Neuronal stem cell (in vitro differentiated cells): ENCODE measurements around the gene SYT9.

ENCODE experiments used
- DNase-seq: peaks from one replicate; pipeline ENCODE4 v3.0.0-alpha.2; 2013; ENCODE audit warnings: low spot score
- H2AFZ ChIP-seq: one replicate; pipeline ENCODE4 v1.6.1; 2013; ENCODE audit warnings: mild to moderate bottlenecking, low read length, inconsistent platforms
- H2AK5ac ChIP-seq: 2 replicates; pipeline ENCODE4 v1.6.1; 2013; ENCODE audit warnings: low read depth, mild to moderate bottlenecking, inconsistent platforms, low read length, moderate library complexity, mixed read lengths
- H2BK120ac ChIP-seq: 2 replicates; pipeline ENCODE4 v1.6.1; 2013; ENCODE audit warnings: low read depth, mild to moderate bottlenecking, inconsistent platforms, low read length, moderate library complexity, mixed read lengths
- H2BK12ac ChIP-seq: one replicate; pipeline ENCODE4 v1.6.1; 2013; ENCODE audit warnings: low read length, inconsistent platforms
- H2BK15ac ChIP-seq: 2 replicates; pipeline ENCODE4 v1.6.1; 2013; ENCODE audit warnings: mild to moderate bottlenecking, low read length, inconsistent platforms, mixed read lengths
- H2BK5ac ChIP-seq: one replicate; pipeline ENCODE4 v1.6.1; 2013; ENCODE audit warnings: inconsistent platforms, mild to moderate bottlenecking, low read length, moderate library complexity
- H3K14ac ChIP-seq: one replicate; pipeline ENCODE4 v1.6.1; 2013; ENCODE audit warnings: low read length, inconsistent platforms
- H3K18ac ChIP-seq: 2 replicates; pipeline ENCODE4 v1.6.1; 2013; ENCODE audit warnings: low read length, inconsistent platforms
- H3K23ac ChIP-seq: 2 replicates; pipeline ENCODE4 v1.6.1; 2013; ENCODE audit warnings: low read depth, mild to moderate bottlenecking, mixed read lengths, low read length, inconsistent platforms; ENCODE audit not compliant: poor library complexity
- H3K27ac ChIP-seq: replicated peaks from 3 replicates; pipeline ENCODE4 v1.5.1; 2013; ENCODE audit warnings: low read length, inconsistent platforms
- H3K27me3 ChIP-seq, 3 experiments: 2 replicates each; pipeline ENCODE4 v1.6.1; 2013; ENCODE audit warnings: low read length in 3 of 3, mild to moderate bottlenecking in 2 of 3, inconsistent platforms in 1 of 3, low read depth in 1 of 3, mixed read lengths in 1 of 3, moderate library complexity in 1 of 3; ENCODE audit not compliant: control insufficient read depth in 3 of 3, insufficient read depth in 3 of 3
- H3K36me3 ChIP-seq, 2 donors: replicated peaks in 1 of 2; 2 replicates each; pipeline ENCODE4 v1.6.1; 2013; ENCODE audit warnings: low read length in 2 of 2; ENCODE audit not compliant: control insufficient read depth in 2 of 2, insufficient read depth in 2 of 2
- H3K4ac ChIP-seq: 2 replicates; pipeline ENCODE4 v1.6.1; 2013; ENCODE audit warnings: inconsistent platforms, mild to moderate bottlenecking, low read length, moderate library complexity
- H3K4me1 ChIP-seq, 2 donors: 1 replicate in 1 of 2; 2 replicates in 1 of 2; pipeline ENCODE4 v1.6.1; 2013; ENCODE audit warnings: low read length in 2 of 2, low read depth in 1 of 2; ENCODE audit not compliant: control insufficient read depth in 2 of 2, insufficient read depth in 1 of 2
- H3K4me2 ChIP-seq: one replicate; pipeline ENCODE4 v1.6.1; 2013; ENCODE audit warnings: mild to moderate bottlenecking, low read length, inconsistent platforms; ENCODE audit not compliant: insufficient read depth, poor library complexity, severe bottlenecking
- H3K4me3 ChIP-seq, 2 donors: 2 replicates each; pipeline ENCODE4 v1.5.1; 2013; ENCODE audit warnings: low read length in 2 of 2, mild to moderate bottlenecking in 2 of 2, inconsistent platforms in 1 of 2, moderate library complexity in 1 of 2
- H3K79me1 ChIP-seq: one replicate; pipeline ENCODE4 v1.6.1; 2013; ENCODE audit warnings: low read depth, mild to moderate bottlenecking, inconsistent platforms, low read length, moderate library complexity
- H3K9ac ChIP-seq: one replicate; pipeline ENCODE4 v1.6.1; 2013; ENCODE audit warnings: mild to moderate bottlenecking, low read depth, low read length, inconsistent platforms; ENCODE audit not compliant: poor library complexity
- H3K9me3 ChIP-seq, 2 donors: replicated peaks in 1 of 2; 2 replicates each; pipeline versions ENCODE3 to v1.6.1; 2013; ENCODE audit warnings: low read length in 2 of 2, mild to moderate bottlenecking in 2 of 2, inconsistent platforms in 1 of 2, low read depth in 1 of 2, mixed read lengths in 1 of 2, moderate library complexity in 1 of 2; ENCODE audit not compliant: control insufficient read depth in 2 of 2, insufficient read depth in 1 of 2
- H4K8ac ChIP-seq: one replicate; pipeline ENCODE4 v1.6.1; 2013; ENCODE audit warnings: low read depth, mild to moderate bottlenecking, inconsistent platforms, low read length, moderate library complexity
- H4K91ac ChIP-seq: one replicate; pipeline ENCODE4 v1.6.1; 2013; ENCODE audit warnings: low read length, low read depth, mild to moderate bottlenecking, inconsistent platforms; ENCODE audit not compliant: poor library complexity
- WGBS, 2 donors: extraction: QIAGEN DNeasy Blood & Tissue Kit; methylation state at CpG; one replicate each; pipeline ENCODE4 v1.1.7; 2013; ENCODE audit warnings: missing lambda C conversion rate in 2 of 2, mixed read lengths in 1 of 2; ENCODE audit not compliant: insufficient read length in 2 of 2, insufficient replicate concordance in 1 of 2; ENCODE audit errors: extremely low coverage in 2 of 2; 5-methylcytosine and 5-hydroxymethylcytosine counted together

Gene SYT9

GRCh38 chr11:7498193-7498592 is 246.5 kb downstream of the SYT9 start:
- no peak overlapping the region for H2BK12ac ChIP-seq
- H3K4me1 ChIP-seq, result no peaks in the 10 kb centered on the region
- DNase-seq, result no peak
- H4K91ac ChIP-seq, result no peak overlapping the region
- no peak overlapping the region for H3K23ac ChIP-seq
- H2BK120ac ChIP-seq, result no peak overlapping the region
- H3K4me3 ChIP-seq, result no peak overlapping the region
- H2AK5ac ChIP-seq, result no peak overlapping the region
- H2BK5ac ChIP-seq, result no peak overlapping the region
- no CpG with 5 or more reads among the region's 4 CpGs for WGBS, 2 donors
- no peaks in the 10 kb centered on the region for H3K9me3 ChIP-seq
- H2AFZ ChIP-seq, result no peak overlapping the region
- no peak overlapping the region for H4K8ac ChIP-seq
- H3K36me3 ChIP-seq, result no peaks in the 10 kb centered on the region
- H3K79me1 ChIP-seq, result no peaks in the 10 kb centered on the region
- H3K18ac ChIP-seq, result no peak overlapping the region
- no peak overlapping the region for H3K4ac ChIP-seq
- no peak overlapping the region for H3K14ac ChIP-seq
- H3K27ac ChIP-seq, result no peak overlapping the region
- H3K9ac ChIP-seq, result no peak overlapping the region
- no peak overlapping the region for H3K4me2 ChIP-seq
- H2BK15ac ChIP-seq, result no peak overlapping the region
- peaks cover 0 to 4% (median 0%) of the 10 kb centered on the region in 3 experiments for H3K27me3 ChIP-seq

- Histone ChIP-seq H3K18ac (no peak overlapping the region), H3K23ac (no peak overlapping the region), H2AK5ac (no peak overlapping the region), H3K4me2 (no peak overlapping the region), H4K91ac (no peak overlapping the region), H3K9ac (no peak overlapping the region), H2BK12ac (no peak overlapping the region), H3K36me3 (no peaks in the 10 kb centered on the region), H4K8ac (no peak overlapping the region), H3K4me3 (no peak overlapping the region), H3K4ac (no peak overlapping the region), H3K14ac (no peak overlapping the region), H3K27ac (no peak overlapping the region), H3K27me3 (peaks cover 0 to 4% (median 0%) of the 10 kb centered on the region in 3 experiments), H2BK120ac (no peak overlapping the region), H2BK15ac (no peak overlapping the region), H3K4me1 (no peaks in the 10 kb centered on the region), H2AFZ (no peak overlapping the region), H3K79me1 (no peaks in the 10 kb centered on the region), H2BK5ac (no peak overlapping the region), H3K9me3 (no peaks in the 10 kb centered on the region)
- no peak for DNase-seq
- no CpG with 5 or more reads among the region's 1 CpG for WGBS, 2 donors
Observed at GRCh38 chr11:7499081-7499480, 247.4 kb downstream of the SYT9 start.

GRCh38 chr11:7500251-7500650 is 248.5 kb downstream of the SYT9 start:
- no peak overlapping the region for H3K14ac ChIP-seq
- H3K9me3 ChIP-seq, result no peaks in the 10 kb centered on the region
- H3K79me1 ChIP-seq, result no peaks in the 10 kb centered on the region
- no CpG with 5 or more reads among the region's 3 CpGs for WGBS, 2 donors
- no peak overlapping the region for H2BK15ac ChIP-seq
- H3K23ac ChIP-seq, result no peak overlapping the region
- no peak overlapping the region for H2BK12ac ChIP-seq
- no peak overlapping the region for H2BK120ac ChIP-seq
- H3K27ac ChIP-seq, result no peak overlapping the region
- H3K18ac ChIP-seq, result no peak overlapping the region
- H2AFZ ChIP-seq, result no peak overlapping the region
- H3K4ac ChIP-seq, result no peak overlapping the region
- H3K27me3 ChIP-seq, result no peaks in the 10 kb centered on the region
- H4K8ac ChIP-seq, result no peak overlapping the region
- H3K4me2 ChIP-seq, result no peak overlapping the region
- H3K4me1 ChIP-seq, result no peaks in the 10 kb centered on the region
- no peak overlapping the region for H4K91ac ChIP-seq
- no peak overlapping the region for H2BK5ac ChIP-seq
- DNase-seq, result no peak
- no peak overlapping the region for H3K4me3 ChIP-seq
- H3K9ac ChIP-seq, result no peak overlapping the region
- no peaks in the 10 kb centered on the region for H3K36me3 ChIP-seq
- H2AK5ac ChIP-seq, result no peak overlapping the region

- H3K9ac ChIP-seq, result no peak overlapping the region
- DNase-seq, result no peak
- H2AFZ ChIP-seq, result no peak overlapping the region
- no peak overlapping the region for H2BK120ac ChIP-seq
- peak overlapping the region; percentile 45 for H4K8ac ChIP-seq
- H2AK5ac ChIP-seq, result no peak overlapping the region
- WGBS, 2 donors, result no CpG with 5 or more reads among the region's 3 CpGs
- H3K4me1 ChIP-seq, result no peaks in the 10 kb centered on the region
- H4K91ac ChIP-seq, result no peak overlapping the region
- peak overlapping the region; percentile 60 for H3K18ac ChIP-seq
- H3K4me2 ChIP-seq, result no peak overlapping the region
- no peaks in the 10 kb centered on the region for H3K36me3 ChIP-seq
- no peak overlapping the region for H2BK5ac ChIP-seq
- H3K4ac ChIP-seq, result peak overlapping the region; percentile 31
- H3K27ac ChIP-seq, result no peak overlapping the region
- no peaks in the 10 kb centered on the region for H3K9me3 ChIP-seq
- no peak overlapping the region for H3K4me3 ChIP-seq
- H3K27me3 ChIP-seq, result no peaks in the 10 kb centered on the region
- no peaks in the 10 kb centered on the region for H3K79me1 ChIP-seq
- peak overlapping the region; percentile 65 for H2BK15ac ChIP-seq
- H2BK12ac ChIP-seq, result no peak overlapping the region
- H3K14ac ChIP-seq, result peak overlapping the region; percentile 97
- no peak overlapping the region for H3K23ac ChIP-seq
Observed at GRCh38 chr11:7501251-7501650, 249.5 kb downstream of the SYT9 start.
